GM19035 (cell line): Measurements from ENCODE around the gene TMEM176A.

Experiments
- ATAC-seq: cut with Tn5 transposase; IDR thresholded peaks from one replicate; pipeline ENCODE4 v1.9.1; 2021; ENCODE audit not compliant: unreplicated experiment

Gene TMEM176A

DNA sequence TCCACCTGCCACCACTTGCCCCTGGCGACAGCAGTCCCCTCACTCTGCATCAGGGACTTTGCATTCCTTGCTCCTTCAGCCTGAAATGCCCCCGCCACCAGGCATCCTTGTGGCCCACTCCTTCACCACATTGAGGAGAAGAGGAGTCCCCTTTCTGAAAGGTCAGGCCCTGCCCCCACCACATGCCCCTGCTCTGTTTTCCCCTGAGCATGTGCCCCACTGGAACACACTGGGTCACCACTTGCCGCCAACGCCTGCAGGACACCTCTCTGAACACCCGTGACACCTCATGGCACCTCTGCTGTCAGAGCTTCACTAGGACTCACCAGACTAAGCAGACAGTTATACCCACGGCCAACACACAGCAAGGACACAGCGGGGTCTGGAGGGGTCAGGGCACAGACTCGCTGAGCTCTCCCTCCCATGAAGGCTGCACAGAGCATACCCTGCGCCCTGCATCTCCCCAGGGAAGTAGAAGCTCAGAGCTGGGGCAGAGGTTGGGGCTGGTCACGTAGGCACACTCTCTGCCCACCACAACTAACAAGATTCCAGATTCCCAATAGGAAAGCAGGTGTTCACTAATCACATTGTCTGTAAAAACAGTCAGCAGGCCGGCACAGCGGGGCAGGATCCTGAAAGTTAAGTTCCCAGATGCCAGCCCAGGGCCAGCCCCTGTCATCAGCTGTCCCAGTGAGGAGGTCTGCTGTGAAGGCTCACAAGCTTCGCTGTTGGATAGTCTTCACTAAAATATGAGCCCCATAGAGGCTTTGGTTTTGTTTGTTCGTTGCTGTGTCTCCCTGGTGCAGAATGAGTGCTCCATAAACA, 45.9 kb downstream of the TMEM176A start:
- ATAC-seq: no peak

DNA sequence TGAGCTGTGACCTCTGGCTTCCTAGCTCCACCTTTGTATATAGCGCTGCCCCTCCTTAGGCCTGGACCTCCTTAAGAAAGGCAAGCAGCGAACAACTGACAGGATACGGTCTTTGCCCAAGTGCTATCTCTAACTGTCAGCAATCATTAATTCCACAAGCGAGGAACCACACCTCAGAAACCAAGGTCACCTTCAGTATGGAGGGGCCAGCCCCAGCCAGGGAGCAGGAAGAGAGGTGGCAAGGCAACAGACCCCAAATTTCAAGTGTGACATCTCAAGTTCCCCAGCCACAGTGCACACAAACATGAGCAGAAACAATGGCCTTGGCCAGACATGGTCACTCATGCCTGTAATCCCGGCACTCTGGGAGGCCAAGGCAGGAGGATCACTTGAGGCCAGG, 47.0 kb downstream of the TMEM176A start:
- ATAC-seq: no peak

- no peak for ATAC-seq
Observed at GRCh38 chr7:150848111-150848510, 47.5 kb downstream of the TMEM176A start.

- no peak for ATAC-seq
Observed at GRCh38 chr7:150848561-150849115, 48.1 kb downstream of the TMEM176A start.

- ATAC-seq: no peak
Observed at GRCh38 chr7:150849204-150849775, 48.7 kb downstream of the TMEM176A start.

- no peak for ATAC-seq
Observed at GRCh38 chr7:150850273-150850672, 49.7 kb downstream of the TMEM176A start.

- ATAC-seq: no peak
Observed at GRCh38 chr7:150851492-150852370, 51.2 kb downstream of the TMEM176A start.

DNA sequence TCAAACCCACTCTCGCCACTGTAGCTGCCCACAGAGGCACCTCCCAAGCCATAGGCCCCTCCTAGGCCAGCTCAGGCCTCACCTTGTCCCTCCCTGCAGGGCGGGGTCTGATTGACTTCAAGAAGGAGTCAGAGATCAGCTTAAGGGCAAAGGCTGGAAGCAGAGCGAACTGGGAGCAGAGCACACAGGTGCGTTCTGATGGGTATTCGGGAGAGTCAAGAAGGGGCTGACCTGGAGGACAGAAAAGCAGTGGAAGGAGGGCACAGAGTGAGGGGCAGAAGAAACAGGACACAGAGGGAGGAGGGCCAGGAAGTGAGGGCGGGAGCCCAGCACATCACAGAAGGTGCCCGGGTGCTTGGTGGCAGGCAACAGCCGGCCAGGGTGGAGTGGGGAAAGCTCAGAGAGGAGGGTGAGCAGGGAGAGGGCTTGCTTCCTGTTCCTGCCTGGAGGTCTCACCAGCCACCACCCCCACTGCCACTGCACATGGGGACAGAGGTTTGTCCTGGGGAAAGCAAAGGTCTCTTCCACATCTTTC, 51.9 kb downstream of the TMEM176A start, which contains the start of gene AOC1:
AOC1 (plus strand) TSS at position 147 of the 535 bp plus-strand sequence. CDS start 3,954 bp downstream, outside the sequence.
- ATAC-seq: no peak

DNA sequence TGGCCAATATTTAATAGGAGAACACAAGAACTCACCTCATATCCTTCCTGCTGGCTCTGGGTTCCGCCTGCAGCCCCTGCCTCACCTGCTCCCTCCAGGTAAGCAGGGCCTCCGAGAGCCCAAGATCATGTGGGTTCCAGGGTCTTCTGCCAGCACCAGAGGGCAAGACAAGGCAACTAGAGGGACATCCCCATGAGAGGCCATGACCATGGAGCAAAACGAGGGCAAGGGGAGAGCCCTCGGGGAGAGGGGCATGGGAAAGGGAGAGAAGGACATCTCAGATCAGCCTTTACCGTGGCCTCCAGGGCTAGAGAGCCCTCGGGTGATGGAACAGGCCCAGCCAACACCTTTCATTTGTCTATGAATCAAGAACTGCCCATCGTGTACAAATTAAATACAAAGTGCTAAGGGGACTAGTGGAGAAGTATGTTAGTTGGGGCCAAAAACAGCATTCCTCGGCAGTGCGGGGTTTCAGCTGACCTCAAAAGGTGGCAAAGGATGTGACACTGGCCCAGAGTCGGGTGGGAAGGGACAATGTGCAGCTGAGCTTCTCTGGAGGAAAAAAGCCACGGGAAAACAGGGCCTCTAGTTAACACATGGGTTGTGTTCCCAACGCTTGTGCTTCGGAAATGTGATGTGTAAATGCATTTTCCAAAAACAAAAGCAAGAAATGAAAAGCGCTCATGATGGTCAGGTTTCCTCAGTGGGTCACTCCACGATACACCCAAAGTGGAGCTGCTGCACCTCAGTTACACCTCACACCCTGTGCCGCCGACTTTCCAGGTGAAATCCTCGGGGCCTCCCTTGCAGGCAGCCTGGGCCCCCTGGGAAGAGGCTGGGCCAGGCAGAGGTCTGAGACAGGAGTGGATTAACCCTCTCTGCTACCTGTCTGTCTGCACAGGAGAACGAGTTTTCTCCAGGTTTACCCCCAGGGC, 53.8 kb downstream of the TMEM176A start:
- no peak for ATAC-seq
